ENCODE data around the gene TPM4. TPM values are rescaled to one million over a fixed set of nuclear protein-coding genes. Genes with fewer than 3 reads are reported as not detected.
"Not testable (repeated sequence)": the region's sequence is repeated elsewhere in the genome, so short reads cannot be mapped to it uniquely, and the experiment has no call there.

The TPM4 gene
- total RNA-seq, 1 donor from 2014 or later, result 275 TPM

GRCh38 chr19:16094360-16095070 is 18.2 kb downstream of the TPM4 start:
- no peak overlapping the region for H3K4me3 Mint-ChIP-seq (ENCODE audit: low read depth)
- no peak overlapping the region for H3K27ac Mint-ChIP-seq

GRCh38 chr19:16095071-16095571 is 18.8 kb downstream of the TPM4 start:
- H3K27ac Mint-ChIP-seq, result peak overlapping the region; percentile 14
- no peak overlapping the region for H3K4me3 Mint-ChIP-seq (ENCODE audit: low read depth)

More at GRCh38 chr19:16094360-16095070, 18.2 kb downstream of the TPM4 start:
- TF ChIP-seq CTCF (IDR thresholded peaks at IDR 0.05; ENCODE audit: unreplicated experiment), result no peak
- no peak for DNase-seq (ENCODE audit: low spot score, unreplicated experiment)
- no peaks in the 10 kb centered on the region for H3K9me3 Mint-ChIP-seq (ENCODE audit: low read depth)
- H3K36me3 Mint-ChIP-seq (ENCODE audit: insufficient read depth), result peaks cover 44% of the 10 kb centered on the region
- peaks cover 17% of the 10 kb centered on the region for H3K4me1 Mint-ChIP-seq (ENCODE audit: low read depth)
- H3K27me3 Mint-ChIP-seq, result no peaks in the 10 kb centered on the region

GRCh38 chr19:16096280-16096855 is 20.1 kb downstream of the TPM4 start:
- Mint-ChIP-seq H3K4me1 (ENCODE audit: low read depth) (peaks cover 17% of the 10 kb centered on the region), H3K4me3 (ENCODE audit: low read depth) (no peak overlapping the region), H3K27ac (no peak overlapping the region), H3K36me3 (ENCODE audit: insufficient read depth) (peaks cover 53% of the 10 kb centered on the region), H3K27me3 (no peaks in the 10 kb centered on the region), H3K9me3 (ENCODE audit: low read depth) (no peaks in the 10 kb centered on the region)
- no peak for TF ChIP-seq CTCF (IDR thresholded peaks at IDR 0.05; ENCODE audit: unreplicated experiment)
- no peak for DNase-seq (ENCODE audit: low spot score, unreplicated experiment)

More at GRCh38 chr19:16095071-16095571, 18.8 kb downstream of the TPM4 start:
- no peak for DNase-seq (ENCODE audit: low spot score, unreplicated experiment)
- TF ChIP-seq CTCF (IDR thresholded peaks at IDR 0.05; ENCODE audit: unreplicated experiment), result no peak
- H3K4me1 Mint-ChIP-seq (ENCODE audit: low read depth), result peaks cover 17% of the 10 kb centered on the region
- H3K9me3 Mint-ChIP-seq (ENCODE audit: low read depth), result no peaks in the 10 kb centered on the region
- peaks cover 50% of the 10 kb centered on the region for H3K36me3 Mint-ChIP-seq (ENCODE audit: insufficient read depth)
- H3K27me3 Mint-ChIP-seq, result no peaks in the 10 kb centered on the region

GRCh38 chr19:16098416-16098768 is 22.1 kb downstream of the TPM4 start:
- no peak for TF ChIP-seq CTCF (IDR thresholded peaks at IDR 0.05; ENCODE audit: unreplicated experiment)
- no peak overlapping the region for H3K4me3 Mint-ChIP-seq (ENCODE audit: low read depth)
- H3K36me3 Mint-ChIP-seq (ENCODE audit: insufficient read depth), result peaks cover 53% of the 10 kb centered on the region
- H3K4me1 Mint-ChIP-seq (ENCODE audit: low read depth), result peaks cover 22% of the 10 kb centered on the region
- DNase-seq (ENCODE audit: low spot score, unreplicated experiment), result no peak
- no peaks in the 10 kb centered on the region for H3K9me3 Mint-ChIP-seq (ENCODE audit: low read depth)
- H3K27me3 Mint-ChIP-seq, result no peaks in the 10 kb centered on the region
- H3K27ac Mint-ChIP-seq, result peak overlapping the region; percentile 84

GRCh38 chr19:16098821-16099220 is 22.5 kb downstream of the TPM4 start:
- H3K27me3 Mint-ChIP-seq, result no peaks in the 10 kb centered on the region
- no peak overlapping the region for H3K27ac Mint-ChIP-seq
- H3K4me1 Mint-ChIP-seq (ENCODE audit: low read depth), result peaks cover 19% of the 10 kb centered on the region
- H3K9me3 Mint-ChIP-seq (ENCODE audit: low read depth), result no peaks in the 10 kb centered on the region
- no peak overlapping the region for H3K4me3 Mint-ChIP-seq (ENCODE audit: low read depth)
- no peak for DNase-seq (ENCODE audit: low spot score, unreplicated experiment)
- H3K36me3 Mint-ChIP-seq (ENCODE audit: insufficient read depth), result peaks cover 51% of the 10 kb centered on the region
- TF ChIP-seq CTCF (IDR thresholded peaks at IDR 0.05; ENCODE audit: unreplicated experiment), result no peak

- Mint-ChIP-seq H3K4me1 (ENCODE audit: low read depth) (peaks cover 19% of the 10 kb centered on the region), H3K36me3 (ENCODE audit: insufficient read depth) (peaks cover 50% of the 10 kb centered on the region)
- H3K9me3 Mint-ChIP-seq (ENCODE audit: low read depth); H3K27me3 Mint-ChIP-seq; H3K27ac Mint-ChIP-seq; DNase-seq (ENCODE audit: low spot score, unreplicated experiment); H3K4me3 Mint-ChIP-seq (ENCODE audit: low read depth): not testable (repeated sequence)
Observed at GRCh38 chr19:16099314-16099965, 23.1 kb downstream of the TPM4 start.
